ENCODE results near the gene OGFRL1. TPM values are rescaled to one million over a fixed set of nuclear protein-coding genes. Genes with fewer than 3 reads are reported as not detected.

The OGFRL1 gene
- total RNA-seq (2022) (37.7 and 70.8 TPM in 2 replicates), Bru-seq, nascent RNA (percentile 92 among the genes with signal in this experiment), BruChase-seq, experiment 1, labeled RNA remaining after a 6-hour chase (percentile 98 among the genes with signal in this experiment), BruChase-seq, experiment 2, labeled RNA remaining after a 2-hour chase (percentile 95 among the genes with signal in this experiment)
- long read RNA-seq, full-length matches to known transcripts = 189 of 366 reads
- long read RNA-seq, partial matches to known transcripts = 9 of 366 reads
- long read RNA-seq, other reads (novel, unspliced or antisense) = 168 of 366 reads

DNA sequence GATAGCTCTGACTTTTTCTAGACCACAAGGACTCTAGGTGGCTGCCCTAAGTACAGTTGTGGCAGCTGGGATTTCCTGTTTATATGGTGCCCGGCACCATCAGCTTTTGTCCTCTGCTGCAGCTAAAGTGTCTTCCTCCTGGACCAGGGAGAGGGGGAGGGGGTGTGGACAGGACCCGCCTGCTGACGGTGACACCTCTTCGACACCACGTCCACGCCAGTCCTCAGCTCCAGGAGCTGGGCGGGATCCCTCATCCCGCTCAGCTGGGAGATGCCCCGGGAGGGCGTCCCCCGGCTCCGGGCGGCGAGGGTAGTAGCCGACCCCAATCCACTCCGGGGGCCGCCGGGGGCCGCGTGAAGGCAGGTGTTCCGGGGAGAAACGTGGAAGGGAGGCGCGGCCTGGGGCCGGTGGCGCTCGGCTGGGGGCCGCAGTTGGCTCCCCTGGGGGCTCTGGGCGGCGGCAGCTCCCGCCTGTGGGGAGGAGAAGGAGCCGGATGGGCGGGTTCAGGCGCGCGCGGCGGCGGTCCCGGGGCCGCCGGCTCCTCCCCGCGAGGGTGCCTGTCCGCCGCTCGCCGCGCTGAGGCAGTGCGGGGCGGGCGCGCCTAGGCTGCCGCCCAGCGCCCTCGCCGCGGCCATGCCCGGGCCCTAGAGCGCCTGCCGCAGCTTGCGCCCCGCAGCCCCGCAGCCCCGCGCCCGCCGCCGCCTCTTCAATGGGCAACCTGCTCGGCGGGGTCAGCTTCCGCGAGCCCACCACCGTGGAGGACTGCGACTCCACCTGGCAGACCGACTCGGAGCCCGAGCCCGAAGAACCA is at the start of gene OGFRL1:
TSS of gene OGFRL1 (plus strand) at position 584 of the 811 bp plus-strand sequence. CDS start at position 710, 126 bp downstream.
- POLR2A ChIA-PET = interaction anchor here (0.6 to 5.9 kb wide), 12 partner anchors 8 to 620 kb away, joined by 3 to 52 read pairs (median 4); no protein-coding TSS in a partner anchor
- Mint-ChIP-seq H3K9me3 (ENCODE audit: unreplicated experiment) (no peaks in the 10 kb centered on the region), H3K4me3 (ENCODE audit: unreplicated experiment) (peak within 1 kb of the TSS; percentile 78), H3K27ac (ENCODE audit: low read depth, unreplicated experiment) (peak within 1 kb of the TSS; percentile 11), H3K27me3 (ENCODE audit: insufficient read depth, unreplicated experiment) (no peaks in the 10 kb centered on the region), H3K4me1 (ENCODE audit: insufficient read depth, unreplicated experiment) (peaks cover 29% of the 10 kb centered on the region), H3K36me3 (ENCODE audit: insufficient read depth, unreplicated experiment) (peaks cover 1% of the 10 kb centered on the region)
- peak; percentile 72 for DNase-seq (ENCODE audit: unreplicated experiment)
- TF ChIP-seq, protein P1, sequence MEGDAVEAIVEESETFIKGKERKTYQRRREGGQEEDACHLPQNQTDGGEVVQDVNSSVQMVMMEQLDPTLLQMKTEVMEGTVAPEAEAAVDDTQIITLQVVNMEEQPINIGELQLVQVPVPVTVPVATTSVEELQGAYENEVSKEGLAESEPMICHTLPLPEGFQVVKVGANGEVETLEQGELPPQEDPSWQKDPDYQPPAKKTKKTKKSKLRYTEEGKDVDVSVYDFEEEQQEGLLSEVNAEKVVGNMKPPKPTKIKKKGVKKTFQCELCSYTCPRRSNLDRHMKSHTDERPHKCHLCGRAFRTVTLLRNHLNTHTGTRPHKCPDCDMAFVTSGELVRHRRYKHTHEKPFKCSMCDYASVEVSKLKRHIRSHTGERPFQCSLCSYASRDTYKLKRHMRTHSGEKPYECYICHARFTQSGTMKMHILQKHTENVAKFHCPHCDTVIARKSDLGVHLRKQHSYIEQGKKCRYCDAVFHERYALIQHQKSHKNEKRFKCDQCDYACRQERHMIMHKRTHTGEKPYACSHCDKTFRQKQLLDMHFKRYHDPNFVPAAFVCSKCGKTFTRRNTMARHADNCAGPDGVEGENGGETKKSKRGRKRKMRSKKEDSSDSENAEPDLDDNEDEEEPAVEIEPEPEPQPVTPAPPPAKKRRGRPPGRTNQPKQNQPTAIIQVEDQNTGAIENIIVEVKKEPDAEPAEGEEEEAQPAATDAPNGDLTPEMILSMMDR (IDR thresholded peaks at IDR 0.05; ENCODE audit: unreplicated experiment) = no peak
- CTCF ChIA-PET = interaction anchor here (0.6 to 2.7 kb wide), 25 partner anchors 8 to 473 kb away, joined by 3 to 17 read pairs (median 3); no protein-coding TSS in a partner anchor
- intact Hi-C loops (cut with micrococcal nuclease) = loop anchor here (2.0 to 5.0 kb wide), 2 partner anchors 38 to 96 kb away; no protein-coding TSS in a partner anchor
- no TSS peak for BruUV-seq (replicated peaks)

DNA sequence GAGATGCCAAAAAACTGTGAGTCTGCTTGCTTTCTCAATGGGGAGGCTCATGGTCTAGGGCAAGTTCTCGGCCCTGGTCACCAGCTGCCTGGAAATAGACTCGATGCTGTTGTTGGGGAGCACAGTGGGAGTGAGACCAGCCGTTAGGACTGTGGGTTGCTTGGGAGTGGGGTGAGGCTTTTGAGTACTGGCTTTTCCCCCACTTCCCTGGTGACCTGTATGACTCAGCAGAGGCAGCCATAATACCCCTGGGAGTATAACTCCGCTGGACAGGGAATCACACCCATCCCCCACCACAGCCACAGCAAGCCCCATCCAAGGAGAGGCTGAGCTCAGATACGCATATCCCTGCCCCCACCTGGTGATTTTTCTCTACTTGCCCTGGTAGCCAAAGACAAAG is 48.9 kb upstream of the OGFRL1 start:
- ChIA-PET POLR2A (no interaction called here), CTCF (interaction anchor here (1.2 kb wide), 1 partner anchor 110 kb away, joined by 5 read pairs; no protein-coding TSS in a partner anchor)
- no peak overlapping the region for H3K27ac Mint-ChIP-seq (ENCODE audit: low read depth, unreplicated experiment)
- BruUV-seq (replicated peaks) = no TSS peak
- DNase-seq (ENCODE audit: unreplicated experiment) = no peak
- peaks cover 7% of the 10 kb centered on the region for H3K9me3 Mint-ChIP-seq (ENCODE audit: unreplicated experiment)
- no peaks in the 10 kb centered on the region for H3K27me3 Mint-ChIP-seq (ENCODE audit: insufficient read depth, unreplicated experiment)
- TF ChIP-seq, protein P1 (IDR thresholded peaks at IDR 0.05; ENCODE audit: unreplicated experiment) = no peak
- no peak overlapping the region for H3K4me3 Mint-ChIP-seq (ENCODE audit: unreplicated experiment)
- intact Hi-C loops (cut with micrococcal nuclease) = no loop called here
- no peaks in the 10 kb centered on the region for H3K36me3 Mint-ChIP-seq (ENCODE audit: insufficient read depth, unreplicated experiment)
- H3K4me1 Mint-ChIP-seq (ENCODE audit: insufficient read depth, unreplicated experiment) = no peaks in the 10 kb centered on the region

DNA sequence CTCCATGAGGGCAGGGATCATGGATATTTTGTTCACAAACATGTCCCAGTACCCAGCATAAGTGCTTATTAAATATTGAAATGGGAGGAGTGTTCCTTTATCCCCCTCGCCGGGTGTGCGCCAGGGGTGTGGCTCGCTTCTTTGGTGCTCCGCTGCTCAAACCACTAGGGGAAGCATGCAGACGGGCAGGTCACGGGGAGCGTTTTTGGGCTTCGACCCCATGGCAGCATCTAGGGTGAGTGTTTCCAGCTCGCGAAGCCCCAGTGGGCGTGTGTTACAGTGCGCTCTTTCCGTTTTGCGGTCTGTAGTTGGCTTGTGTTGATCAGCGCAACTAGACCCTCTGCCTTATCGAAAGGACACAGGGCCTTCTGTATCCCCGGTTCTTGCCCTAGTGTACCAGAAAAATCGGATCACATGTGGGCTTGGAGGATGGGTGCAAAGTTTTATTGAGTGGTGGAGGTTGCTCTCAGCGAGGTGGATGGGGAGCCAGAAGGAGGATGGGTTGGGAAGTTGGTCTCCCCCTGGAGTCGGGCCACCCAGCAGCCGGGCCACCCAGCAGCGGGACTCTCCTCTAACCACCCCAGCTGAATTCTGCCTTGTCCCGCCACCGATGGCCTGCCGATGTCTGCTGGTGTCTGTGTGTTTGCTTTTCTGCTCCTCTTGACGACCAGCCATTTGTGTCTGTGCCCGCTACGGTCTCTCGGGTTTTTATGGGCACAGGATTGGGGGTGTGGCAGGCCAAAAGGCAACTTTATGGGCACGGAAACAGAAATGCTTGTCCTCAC is 43.2 kb upstream of the OGFRL1 start:
- intact Hi-C loops (cut with micrococcal nuclease) = no loop called here
- Mint-ChIP-seq H3K4me3 (ENCODE audit: unreplicated experiment) (no peak overlapping the region), H3K9me3 (ENCODE audit: unreplicated experiment) (peaks cover 7% of the 10 kb centered on the region), H3K27ac (ENCODE audit: low read depth, unreplicated experiment) (no peak overlapping the region), H3K27me3 (ENCODE audit: insufficient read depth, unreplicated experiment) (no peaks in the 10 kb centered on the region), H3K36me3 (ENCODE audit: insufficient read depth, unreplicated experiment) (no peaks in the 10 kb centered on the region), H3K4me1 (ENCODE audit: insufficient read depth, unreplicated experiment) (peaks cover 20% of the 10 kb centered on the region)
- ChIA-PET POLR2A (no interaction called here), CTCF (interaction anchor here (0.6 to 0.9 kb wide), 3 partner anchors 19 to 1941 kb away, joined by 3 to 5 read pairs (median 3); partner anchors contain the start of gene OGFRL1)
- no peak for DNase-seq (ENCODE audit: unreplicated experiment)
- BruUV-seq (replicated peaks) = no TSS peak
- TF ChIP-seq, protein P1 (IDR thresholded peaks at IDR 0.05; ENCODE audit: unreplicated experiment) = no peak
